Stomach smooth muscle (tissue), 2 donors: Measurements from ENCODE around the gene TMEM273.

Source experiments
- H3K27ac ChIP-seq: one replicate; pipeline ENCODE4 v1.7.0; 2013; ENCODE audit warnings: mild to moderate bottlenecking, low read length, inconsistent platforms
- H3K27me3 ChIP-seq, 2 donors: one replicate each; pipeline ENCODE4 v1.7.0; 2013; ENCODE audit warnings: low read length in 2 of 2; ENCODE audit not compliant: insufficient read depth in 2 of 2, control insufficient read depth in 1 of 2
- H3K36me3 ChIP-seq, 2 donors: one replicate each; pipeline ENCODE4 v1.7.0; 2013; ENCODE audit warnings: low read length in 2 of 2; ENCODE audit not compliant: control insufficient read depth in 2 of 2, insufficient read depth in 2 of 2
- H3K4me1 ChIP-seq: one replicate; pipeline ENCODE4 v1.7.0; 2013; ENCODE audit warnings: low read length; ENCODE audit not compliant: control insufficient read depth, insufficient read depth
- H3K4me3 ChIP-seq, 2 donors: one replicate each; pipeline ENCODE4 v1.7.0; 2013; ENCODE audit warnings: low read length in 2 of 2
- H3K9ac ChIP-seq, 2 donors: one replicate each; pipeline ENCODE4 v1.7.0; 2013; ENCODE audit warnings: low read length in 2 of 2, mild to moderate bottlenecking in 1 of 2
- H3K9me3 ChIP-seq, 2 donors: one replicate each; pipeline ENCODE4 v1.7.0; 2013; ENCODE audit warnings: low read length in 2 of 2; ENCODE audit not compliant: control insufficient read depth in 2 of 2
- donor health status: healthy.
- donor health status: Pancreatic carcinoma.

Gene TMEM273

DNA sequence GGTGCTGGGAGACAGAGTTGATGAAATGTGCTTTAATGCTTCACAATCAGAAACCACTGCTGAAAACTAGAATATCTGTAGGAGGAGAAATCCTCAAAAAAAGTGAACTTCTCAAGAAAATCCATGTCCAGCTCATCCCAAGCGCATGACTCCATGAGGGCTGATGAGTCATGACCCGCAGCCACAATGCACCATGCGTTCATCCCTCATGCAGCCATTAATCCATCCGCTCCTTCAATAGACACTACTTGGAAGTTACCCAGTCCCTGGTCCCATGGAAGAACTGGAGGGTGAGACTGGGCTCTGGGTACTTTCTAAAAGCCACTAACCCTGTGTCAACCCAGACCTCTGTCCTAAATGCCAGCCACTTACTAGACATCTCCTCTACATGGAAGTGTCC is 24.4 kb downstream of the TMEM273 start:
- Histone ChIP-seq H3K4me3 (no peak overlapping the region), H3K27me3 (no peaks in the 10 kb centered on the region)

DNA sequence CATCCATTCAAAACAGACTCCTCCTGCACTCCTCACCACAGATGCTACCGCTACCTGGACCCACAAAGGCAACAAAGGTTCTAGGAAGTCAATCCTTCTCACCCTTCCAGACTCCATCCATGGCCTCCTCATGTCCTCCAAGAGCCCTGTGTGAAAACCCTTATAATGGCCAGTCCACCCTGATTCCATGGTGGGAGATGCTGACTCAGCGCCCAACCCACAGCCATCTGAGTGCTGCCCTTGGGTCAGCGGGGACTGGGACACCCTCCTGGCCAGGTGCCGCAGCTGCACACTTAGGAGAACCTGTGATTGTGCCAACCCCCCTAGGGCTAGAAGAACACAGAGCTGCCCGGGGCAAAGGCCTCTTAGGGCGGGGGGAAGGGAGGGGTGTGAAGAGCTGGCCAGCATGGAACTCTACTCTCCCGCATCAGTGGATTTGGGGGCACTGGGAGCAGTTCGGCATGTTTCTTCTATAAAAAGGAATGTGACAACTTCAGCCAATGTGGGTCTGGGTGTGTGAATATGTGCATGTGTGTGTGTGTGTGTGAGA is 25.4 kb downstream of the TMEM273 start:
- Histone ChIP-seq H3K9ac (no peak overlapping the region), H3K36me3 (no peaks in the 10 kb centered on the region), H3K4me1 (peaks cover 2% of the 10 kb centered on the region), H3K9me3 (no peaks in the 10 kb centered on the region), H3K27me3 (no peaks in the 10 kb centered on the region), H3K27ac (no peak overlapping the region), H3K4me3 (no peak overlapping the region)

More for the DNA sequence above, 24.4 kb downstream of the TMEM273 start:
- no peak overlapping the region for H3K9ac ChIP-seq
- no peak overlapping the region for H3K27ac ChIP-seq
- no peaks in the 10 kb centered on the region for H3K36me3 ChIP-seq
- H3K9me3 ChIP-seq: no peaks in the 10 kb centered on the region
- H3K4me1 ChIP-seq: peaks cover 2% of the 10 kb centered on the region

DNA sequence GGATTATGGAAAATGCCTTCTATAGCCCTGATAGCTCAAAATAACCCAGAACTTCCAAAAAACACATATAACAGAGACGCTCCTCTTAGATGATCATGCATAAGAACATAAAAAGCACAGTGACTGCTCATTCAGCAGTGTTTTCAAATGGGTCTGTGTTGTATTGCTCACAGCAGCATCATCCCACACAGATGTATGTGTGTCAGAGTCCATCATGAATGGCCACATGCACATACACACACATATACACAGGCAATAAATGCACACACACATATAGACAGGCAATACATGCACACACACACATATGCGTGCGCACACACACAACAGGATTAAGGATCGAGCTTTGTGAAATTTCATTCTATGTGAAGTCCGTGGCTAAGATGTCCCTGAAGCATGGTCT is 26.1 kb downstream of the TMEM273 start:
- no peak overlapping the region for H3K4me3 ChIP-seq
- H3K4me1 ChIP-seq: peaks cover 2% of the 10 kb centered on the region
- H3K27me3 ChIP-seq: no peaks in the 10 kb centered on the region
- H3K9me3 ChIP-seq: no peaks in the 10 kb centered on the region
- H3K36me3 ChIP-seq: no peaks in the 10 kb centered on the region
- H3K27ac ChIP-seq: no peak overlapping the region
- H3K9ac ChIP-seq: no peak overlapping the region

DNA sequence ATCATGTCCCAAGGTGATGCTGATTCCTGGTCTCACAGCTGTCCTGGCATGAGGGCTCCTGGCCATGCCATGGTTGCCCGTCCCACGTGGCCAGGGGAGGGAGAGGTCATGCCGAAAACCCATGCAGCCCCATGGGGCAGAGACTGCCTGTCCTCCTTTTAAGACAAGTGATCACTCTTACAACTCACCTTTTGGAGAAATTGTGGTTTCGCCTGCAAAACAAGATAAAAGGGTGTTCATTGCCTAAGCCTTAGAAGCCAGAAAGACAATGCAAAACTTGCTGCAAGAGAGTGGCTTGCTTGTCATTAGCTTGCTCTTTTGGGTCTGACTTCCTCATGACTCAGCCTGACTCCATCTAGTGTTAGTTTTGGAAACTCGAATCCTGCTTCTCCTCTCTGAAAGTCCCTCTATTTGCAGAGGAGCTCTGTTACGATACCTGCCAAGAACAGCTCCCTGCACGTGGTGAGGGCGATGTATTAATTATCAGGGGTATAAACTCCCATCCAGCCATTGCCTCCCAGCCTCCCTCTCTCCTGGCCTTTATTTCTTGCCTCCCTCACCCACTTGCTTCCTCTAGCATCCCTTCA is 26.7 kb downstream of the TMEM273 start:
- no peaks in the 10 kb centered on the region for H3K36me3 ChIP-seq
- H3K4me3 ChIP-seq: no peak overlapping the region
- no peak overlapping the region for H3K27ac ChIP-seq
- peaks cover 2% of the 10 kb centered on the region for H3K4me1 ChIP-seq
- H3K9me3 ChIP-seq: no peaks in the 10 kb centered on the region
- no peaks in the 10 kb centered on the region for H3K27me3 ChIP-seq
- H3K9ac ChIP-seq: no peak overlapping the region

DNA sequence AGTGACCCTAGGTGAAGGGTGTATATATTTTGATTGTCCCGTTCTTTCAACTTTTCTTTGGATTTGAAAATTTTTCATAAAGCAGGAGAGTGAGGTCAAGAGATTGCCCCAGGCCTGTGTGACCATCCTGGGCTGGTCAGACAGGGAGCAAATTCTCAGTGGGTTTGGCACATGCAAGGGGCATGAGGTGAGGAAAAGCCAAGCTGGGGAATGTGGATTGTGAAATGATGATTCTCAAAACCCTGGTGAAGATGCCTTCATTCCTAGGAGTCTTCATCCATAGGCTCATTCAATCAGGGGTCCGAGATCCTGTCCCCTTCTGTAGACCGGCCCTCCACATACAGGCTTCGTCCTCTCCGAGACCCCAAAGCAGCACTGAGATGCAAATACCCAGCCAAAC is 27.4 kb downstream of the TMEM273 start:
- H3K9me3 ChIP-seq: no peaks in the 10 kb centered on the region
- no peak overlapping the region for H3K27ac ChIP-seq
- no peak overlapping the region for H3K4me3 ChIP-seq
- no peak overlapping the region for H3K9ac ChIP-seq
- H3K36me3 ChIP-seq: no peaks in the 10 kb centered on the region
- H3K4me1 ChIP-seq: peaks cover 2% of the 10 kb centered on the region
- H3K27me3 ChIP-seq: no peaks in the 10 kb centered on the region

DNA sequence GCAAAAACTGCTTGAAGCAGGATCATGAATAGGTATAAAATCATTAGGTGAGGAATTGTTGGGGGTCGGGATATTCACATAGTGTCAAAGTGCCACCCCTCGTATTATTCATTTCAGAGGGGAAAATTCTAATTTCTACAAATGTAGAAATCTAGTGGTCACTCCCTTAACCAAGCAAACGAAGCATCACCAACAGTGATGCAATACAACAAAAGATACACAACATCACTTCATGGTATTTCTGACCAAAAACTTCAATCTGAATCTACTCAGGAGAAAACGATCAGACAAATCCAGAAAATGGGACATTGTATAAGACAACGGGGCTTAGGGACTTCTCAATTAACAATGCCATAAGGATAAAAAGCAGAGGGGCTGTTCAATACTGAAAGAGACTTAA is 28.1 kb downstream of the TMEM273 start:
- no peaks in the 10 kb centered on the region for H3K27me3 ChIP-seq
- no peaks in the 10 kb centered on the region for H3K9me3 ChIP-seq
- H3K27ac ChIP-seq: no peak overlapping the region
- no peak overlapping the region for H3K9ac ChIP-seq
- no peak overlapping the region for H3K4me3 ChIP-seq
- peaks cover 2% of the 10 kb centered on the region for H3K4me1 ChIP-seq
- no peaks in the 10 kb centered on the region for H3K36me3 ChIP-seq

DNA sequence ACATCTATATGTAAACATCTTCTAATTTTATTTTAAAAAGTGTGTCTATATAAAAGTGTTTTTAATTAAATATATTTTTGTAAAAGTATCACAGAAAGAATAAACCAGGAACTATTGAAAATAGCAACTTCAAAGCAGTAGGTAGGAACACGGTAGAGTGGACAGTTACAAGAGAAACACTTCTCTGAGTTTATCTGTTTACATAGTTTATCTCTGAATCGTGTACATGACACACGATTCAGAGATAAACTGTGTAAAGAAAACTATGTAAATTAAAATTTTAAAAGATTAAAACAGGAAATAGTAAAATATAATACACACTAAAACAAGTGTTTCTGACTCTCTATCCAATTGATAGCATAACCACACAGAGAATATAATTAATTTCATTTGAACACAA is 29.3 kb downstream of the TMEM273 start:
- H3K9ac ChIP-seq: no peak overlapping the region
- H3K27ac ChIP-seq: no peak overlapping the region
- H3K4me1 ChIP-seq: peaks cover 2% of the 10 kb centered on the region
- H3K27me3 ChIP-seq: no peaks in the 10 kb centered on the region
- no peaks in the 10 kb centered on the region for H3K9me3 ChIP-seq
- H3K36me3 ChIP-seq: no peaks in the 10 kb centered on the region
- no peak overlapping the region for H3K4me3 ChIP-seq

DNA sequence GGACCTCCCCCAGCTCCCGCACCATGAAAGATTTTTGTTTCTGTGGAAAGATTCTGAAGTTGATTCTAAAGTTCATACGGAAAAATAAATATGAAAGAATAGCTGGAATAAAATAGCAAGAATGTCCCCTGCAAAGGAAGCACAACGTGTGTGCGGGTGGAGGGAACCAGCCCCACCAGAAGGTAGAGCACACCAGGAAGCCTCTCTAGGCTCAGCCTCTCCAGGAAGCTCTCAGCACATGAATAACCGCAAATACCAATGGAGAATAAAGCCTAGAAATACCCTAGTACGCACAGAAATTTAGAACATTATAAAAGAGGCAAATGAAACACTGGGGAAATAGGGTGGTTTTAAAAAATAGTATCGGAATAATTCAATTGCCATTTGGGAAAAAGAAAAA is 29.8 kb downstream of the TMEM273 start:
- H3K27ac ChIP-seq: no peak overlapping the region
- no peak overlapping the region for H3K9ac ChIP-seq
- no peaks in the 10 kb centered on the region for H3K27me3 ChIP-seq
- H3K4me1 ChIP-seq: peaks cover 2% of the 10 kb centered on the region
- no peaks in the 10 kb centered on the region for H3K9me3 ChIP-seq
- H3K36me3 ChIP-seq: no peaks in the 10 kb centered on the region
- no peak overlapping the region for H3K4me3 ChIP-seq

DNA sequence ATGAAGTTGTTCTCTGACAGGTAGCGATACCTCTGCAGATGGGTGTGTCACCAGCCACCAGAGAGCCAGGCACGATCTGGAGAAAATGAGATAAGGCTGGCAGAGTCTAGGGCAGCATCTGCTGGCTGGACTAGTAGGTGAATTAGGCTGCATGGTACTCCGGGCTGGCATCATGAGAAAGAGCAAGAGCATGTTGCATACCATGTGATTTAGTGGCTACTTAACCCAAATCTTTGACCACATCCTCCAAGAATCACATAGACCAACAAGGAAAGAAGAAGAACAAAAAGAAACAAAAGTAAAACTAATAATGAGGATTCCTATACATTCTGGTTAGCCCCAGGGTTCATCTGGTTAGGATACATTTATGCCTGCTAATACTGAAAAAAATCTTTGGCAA is 31.0 kb downstream of the TMEM273 start:
- Histone ChIP-seq H3K27me3 (no peaks in the 10 kb centered on the region), H3K9ac (no peak overlapping the region), H3K36me3 (no peaks in the 10 kb centered on the region), H3K9me3 (no peaks in the 10 kb centered on the region), H3K4me1 (peaks cover 2% of the 10 kb centered on the region), H3K27ac (no peak overlapping the region), H3K4me3 (no peak overlapping the region)

DNA sequence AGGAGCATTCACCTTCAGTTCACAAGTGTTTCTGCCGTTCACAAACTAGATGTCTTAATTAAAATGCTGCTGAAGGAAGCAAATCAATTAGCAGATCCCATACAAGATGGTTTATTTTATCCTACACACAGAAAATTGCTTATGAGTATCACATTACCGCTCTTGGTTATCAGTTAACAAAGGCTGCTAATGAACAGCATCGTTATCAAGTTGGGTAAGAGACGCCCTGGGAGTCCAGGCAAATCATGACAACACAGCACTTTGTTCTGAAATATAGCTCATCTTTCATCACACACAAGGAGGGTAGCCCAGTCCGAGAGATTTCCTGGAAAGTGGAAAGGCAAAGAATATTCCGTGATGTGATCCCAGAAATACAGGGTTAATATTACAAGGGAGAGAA is 33.5 kb downstream of the TMEM273 start:
- Histone ChIP-seq H3K4me3 (no peak overlapping the region), H3K4me1 (no peaks in the 10 kb centered on the region), H3K9me3 (no peaks in the 10 kb centered on the region)

DNA sequence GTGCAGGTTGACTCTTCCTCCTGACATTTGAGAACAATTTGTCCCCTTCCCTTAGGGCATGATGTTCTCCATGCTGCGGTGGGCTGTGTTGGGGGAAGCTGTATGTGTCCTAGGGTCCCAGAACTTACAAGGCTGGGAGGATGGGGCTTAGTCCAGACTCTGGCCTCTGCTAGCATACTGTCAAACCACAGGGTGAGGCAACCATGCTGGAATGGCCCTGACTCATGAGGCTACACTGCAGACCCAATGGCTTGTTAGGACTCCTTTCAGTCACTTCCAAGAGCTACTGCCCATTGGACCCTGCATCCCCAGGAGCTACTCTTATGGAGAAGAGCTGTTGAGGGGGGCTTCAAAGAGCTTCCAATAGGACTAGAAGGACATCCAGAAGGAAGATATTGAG is 34.2 kb downstream of the TMEM273 start:
- H3K27me3 ChIP-seq: no peaks in the 10 kb centered on the region
- no peaks in the 10 kb centered on the region for H3K9me3 ChIP-seq
- H3K27ac ChIP-seq: no peak overlapping the region
- no peak overlapping the region for H3K4me3 ChIP-seq
- H3K9ac ChIP-seq: no peak overlapping the region
- no peaks in the 10 kb centered on the region for H3K4me1 ChIP-seq
- no peaks in the 10 kb centered on the region for H3K36me3 ChIP-seq

More for the DNA sequence above, 33.5 kb downstream of the TMEM273 start:
- H3K27me3 ChIP-seq: no peaks in the 10 kb centered on the region
- H3K9ac ChIP-seq: no peak overlapping the region
- no peaks in the 10 kb centered on the region for H3K36me3 ChIP-seq
- H3K27ac ChIP-seq: no peak overlapping the region
